Measurements from ENCODE around the gene FILIP1L.

FILIP1L gene

GRCh38 chr3:100114413-100115030, at the start of gene FILIP1L:
Gene FILIP1L, minus strand, starts transcription at chr3:100114501.
- TF ChIP-seq CTCF (IDR thresholded peaks at IDR 0.05; ENCODE audit: low read depth, low read length), result no peak
- DNase-seq (ENCODE audit: extremely low read depth, low read depth), result no peak

GRCh38 chr3:100163787-100164186, 49.5 kb upstream of the FILIP1L start:
- no peak for TF ChIP-seq CTCF (IDR thresholded peaks at IDR 0.05; ENCODE audit: low read depth, low read length)

DNA sequence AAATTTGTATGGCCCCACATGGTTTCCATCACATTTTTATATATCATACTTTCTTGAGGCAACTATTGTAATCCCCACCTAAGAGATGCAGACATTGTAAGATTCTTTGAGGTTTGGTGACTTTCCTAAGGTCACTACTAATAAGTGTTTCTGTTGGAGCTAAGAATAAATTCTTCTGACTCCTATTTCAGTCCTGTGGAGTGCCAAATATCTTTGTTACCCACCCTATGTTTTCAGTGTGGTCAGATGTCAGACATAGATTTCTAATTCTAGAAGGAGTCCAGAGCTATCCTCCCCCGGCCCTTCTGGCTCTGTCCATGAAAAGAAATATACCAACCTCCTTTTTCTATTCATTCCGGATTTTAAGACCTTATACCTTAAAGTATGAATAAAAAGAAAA, 46.2 kb upstream of the FILIP1L start:
- no peak for DNase-seq (ENCODE audit: extremely low read depth, low read depth)

More at GRCh38 chr3:100163787-100164186, 49.5 kb upstream of the FILIP1L start:
- no peak for DNase-seq (ENCODE audit: extremely low read depth, low read depth)

GRCh38 chr3:100159331-100160153, 45.2 kb upstream of the FILIP1L start:
- peak; percentile 50 for DNase-seq (ENCODE audit: extremely low read depth, low read depth)

More for the DNA sequence above, 46.2 kb upstream of the FILIP1L start:
- TF ChIP-seq CTCF (IDR thresholded peaks at IDR 0.05; ENCODE audit: low read depth, low read length), result no peak

GRCh38 chr3:100158918-100159330, 44.6 kb upstream of the FILIP1L start:
- no peak for DNase-seq (ENCODE audit: extremely low read depth, low read depth)
- TF ChIP-seq CTCF (IDR thresholded peaks at IDR 0.05; ENCODE audit: low read depth, low read length), result no peak

More at GRCh38 chr3:100159331-100160153, 45.2 kb upstream of the FILIP1L start:
- TF ChIP-seq CTCF (IDR thresholded peaks at IDR 0.05; ENCODE audit: low read depth, low read length), result no peak

DNA sequence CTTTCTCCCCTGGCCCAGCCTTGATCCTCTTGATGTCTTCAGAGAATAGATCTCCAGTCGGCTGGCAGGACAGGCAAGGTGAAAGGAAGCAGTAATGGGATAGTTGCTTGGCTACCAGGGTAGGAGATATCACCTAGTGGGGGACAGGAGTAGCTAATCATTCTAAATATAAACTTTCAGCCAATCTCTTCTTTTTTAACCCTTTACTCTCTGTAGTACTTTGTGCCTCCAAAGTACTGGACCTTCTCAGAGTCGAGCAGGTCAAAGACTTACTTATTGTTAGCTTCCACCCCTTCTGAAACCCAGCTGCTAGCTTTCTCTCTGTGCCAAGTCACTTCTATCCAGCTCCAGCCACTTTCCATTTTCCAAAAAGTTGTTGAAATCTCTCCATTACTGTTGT, 43.4 kb upstream of the FILIP1L start:
- no peak for TF ChIP-seq CTCF (IDR thresholded peaks at IDR 0.05; ENCODE audit: low read depth, low read length)
- DNase-seq (ENCODE audit: extremely low read depth, low read depth), result no peak

DNA sequence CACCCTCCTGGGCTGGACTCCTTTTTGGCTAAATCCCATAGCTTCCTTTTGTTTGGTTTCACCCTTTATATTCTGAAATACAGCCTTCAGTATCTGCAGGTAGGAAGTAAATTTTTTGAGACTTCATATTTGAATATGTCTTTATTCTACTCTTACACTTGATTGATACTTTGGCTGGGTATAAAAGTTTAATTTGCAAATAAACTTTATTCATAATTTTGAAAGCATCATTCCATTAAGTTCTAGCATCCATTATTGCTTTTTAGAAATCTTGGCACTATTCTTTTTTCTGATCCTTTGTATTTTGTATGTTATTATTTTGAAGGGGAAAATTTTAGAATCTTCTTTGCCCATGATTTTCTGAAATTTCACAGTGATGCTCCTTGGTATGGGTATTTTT, 41.3 kb upstream of the FILIP1L start:
- DNase-seq (ENCODE audit: extremely low read depth, low read depth), result no peak
- no peak for TF ChIP-seq CTCF (IDR thresholded peaks at IDR 0.05; ENCODE audit: low read depth, low read length)
